Psoas muscle (tissue), 8 donors: ENCODE measurements around the gene FADS3. TPM values are rescaled to one million over a fixed set of nuclear protein-coding genes. Genes with fewer than 3 reads are reported as not detected.

Experiments
- ATAC-seq, 4 donors: fragments of 200-7000 bp; cut with Tn5 transposase; one replicate each; pipeline ENCODE4 v1.9.1; 2020; ENCODE audit warnings: moderate library complexity in 3 of 4, mild to moderate bottlenecking in 2 of 4
- DNase-seq, 2 donors: peaks; one replicate each; pipeline ENCODE4 v3.0.0-alpha.2; 2020
- H3K27ac ChIP-seq: fragments of 200-600 bp; one replicate; pipeline ENCODE4 v1.8.0; 2022
- H3K27me3 ChIP-seq, 3 donors: fragments of 200-600 bp in 1 of 3; one replicate each; pipeline versions ENCODE4 v1.6.1 to v1.8.0; 2013 to 2022; ENCODE audit warnings: low read length in 2 of 3, mild to moderate bottlenecking in 2 of 3, moderate library complexity in 1 of 3; ENCODE audit not compliant: insufficient read depth in 3 of 3
- H3K36me3 ChIP-seq, 2 donors: fragments of 200-600 bp in 1 of 2; one replicate each; pipeline versions ENCODE4 v1.6.1 to v1.8.0; 2013 to 2022; ENCODE audit warnings: low read depth in 1 of 2, mild to moderate bottlenecking in 1 of 2, moderate library complexity in 1 of 2; ENCODE audit not compliant: insufficient read depth in 1 of 2
- H3K4me1 ChIP-seq: fragments of 200-600 bp; one replicate; pipeline ENCODE4 v1.8.0; 2022
- H3K4me3 ChIP-seq: fragments of 200-600 bp; one replicate; pipeline ENCODE4 v1.8.0; 2022; ENCODE audit warnings: mild to moderate bottlenecking
- H3K9me3 ChIP-seq: fragments of 200-600 bp; one replicate; pipeline ENCODE4 v1.8.0; 2022
- WGBS, 3 donors: extraction: QIAGEN DNeasy Blood & Tissue Kit; methylation state at CpG; one replicate each; pipeline versions ENCODE4 v1.1.6 to v1.1.7; 2013; 5-methylcytosine and 5-hydroxymethylcytosine counted together
- intact Hi-C, 2 donors: fragments of 100-400 bp; cut with DNase I; formaldehyde crosslinking; loops; one replicate each; pipeline versions ENCODE4 v1.11.0 to v1.14.2; 2022
- polyA plus RNA-seq, 3 donors: library from polyadenylated mRNA; stranded (reverse); fragments of 200-250 nt; gene quantifications; one replicate each; pipeline ENCODE4 v1.2.3, GENCODE V29; 2013
- total RNA-seq, 4 donors: library from RNA; stranded (reverse); fragmentation: NEBNext Ultra II Directional in 2 of 4; extraction: Animal tissue kit (Norgen Biotek cat#: 25700) in 2 of 4; gene quantifications; one replicate each; pipeline versions ENCODE4 v1.2.1 to v1.2.4, GENCODE V29; 2021 to 2023
- TF ChIP-seq, protein P1 (sequence below): fragments of 200-600 bp; IDR thresholded peaks from one replicate; pipeline ENCODE4 v1.8.0; 2022; ENCODE audit warnings: antibody characterized with exemption
- donor health status: healthy with polysubstance abuse.
- donor health status: DM: no; HTN: no; CAD: no; lungs with moderate emphysema.
- donor health status: Bipolar disorder and iron deficiency.
- donor health status: healthy.
- donor health status: DM: yes; HTN: yes; CAD: no.
- donor health status: DM: no; HTN: no; CAD: no.
- donor health status: DM: no; HTN: no; CAD: no.
- donor health status: DM: yes; HTN: yes; CAD: no.

The FADS3 gene
- total and polyA plus RNA-seq, 7 donors, result 26.5 to 392 (median 53.9) TPM

DNA sequence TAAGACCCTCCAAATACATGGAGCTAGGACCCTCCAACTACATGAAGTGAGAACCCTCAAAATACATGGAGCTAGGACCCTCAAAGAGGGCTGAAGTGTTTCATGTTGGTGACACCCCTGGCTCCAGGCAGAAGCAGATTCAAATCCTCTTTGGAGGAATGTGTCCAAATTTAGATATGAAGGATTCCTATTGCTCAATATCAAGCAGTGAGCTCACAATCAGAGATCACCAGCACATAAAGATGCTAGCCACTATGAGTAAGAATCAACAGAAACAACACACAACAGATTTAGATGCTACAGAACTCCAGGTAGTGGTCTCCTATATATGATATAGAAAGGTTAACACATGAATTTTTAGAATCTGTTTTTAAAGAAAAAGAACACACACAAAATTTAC is 37.3 kb upstream of the FADS3 start:
- H3K9me3 ChIP-seq, result no peaks in the 10 kb centered on the region
- intact Hi-C loops, result no loop called here
- ATAC-seq (no peak), DNase-seq (no peak)
- H3K4me3 ChIP-seq, result no peak overlapping the region
- TF ChIP-seq, protein P1, sequence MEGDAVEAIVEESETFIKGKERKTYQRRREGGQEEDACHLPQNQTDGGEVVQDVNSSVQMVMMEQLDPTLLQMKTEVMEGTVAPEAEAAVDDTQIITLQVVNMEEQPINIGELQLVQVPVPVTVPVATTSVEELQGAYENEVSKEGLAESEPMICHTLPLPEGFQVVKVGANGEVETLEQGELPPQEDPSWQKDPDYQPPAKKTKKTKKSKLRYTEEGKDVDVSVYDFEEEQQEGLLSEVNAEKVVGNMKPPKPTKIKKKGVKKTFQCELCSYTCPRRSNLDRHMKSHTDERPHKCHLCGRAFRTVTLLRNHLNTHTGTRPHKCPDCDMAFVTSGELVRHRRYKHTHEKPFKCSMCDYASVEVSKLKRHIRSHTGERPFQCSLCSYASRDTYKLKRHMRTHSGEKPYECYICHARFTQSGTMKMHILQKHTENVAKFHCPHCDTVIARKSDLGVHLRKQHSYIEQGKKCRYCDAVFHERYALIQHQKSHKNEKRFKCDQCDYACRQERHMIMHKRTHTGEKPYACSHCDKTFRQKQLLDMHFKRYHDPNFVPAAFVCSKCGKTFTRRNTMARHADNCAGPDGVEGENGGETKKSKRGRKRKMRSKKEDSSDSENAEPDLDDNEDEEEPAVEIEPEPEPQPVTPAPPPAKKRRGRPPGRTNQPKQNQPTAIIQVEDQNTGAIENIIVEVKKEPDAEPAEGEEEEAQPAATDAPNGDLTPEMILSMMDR, result no peak
- no peaks in the 10 kb centered on the region for H3K27me3 ChIP-seq
- H3K27ac ChIP-seq, result no peak overlapping the region
- H3K36me3 ChIP-seq, result no peaks in the 10 kb centered on the region
- H3K4me1 ChIP-seq, result peaks cover 7% of the 10 kb centered on the region

DNA sequence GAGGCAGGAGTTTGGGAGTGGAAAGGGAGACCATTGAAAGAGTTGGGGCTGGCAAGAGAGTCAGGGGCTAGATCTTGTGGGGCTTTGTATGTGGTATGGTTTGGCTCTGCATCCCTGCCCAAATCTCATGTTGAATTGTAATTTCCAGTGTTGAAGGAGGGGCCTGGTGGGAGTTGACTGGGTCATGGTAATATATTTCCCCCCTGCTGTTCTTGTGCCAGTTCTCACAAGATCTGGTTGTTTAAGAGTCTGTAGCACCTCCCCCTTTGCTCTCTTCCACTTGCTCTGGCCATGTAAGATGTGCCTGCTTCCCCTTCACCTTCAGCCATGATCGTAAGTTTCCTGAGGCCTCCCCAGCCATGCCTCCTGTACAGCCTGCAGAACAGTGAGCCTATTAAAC is 36.2 kb upstream of the FADS3 start:
- WGBS, 3 donors, result 96 to 98% (median 96%) methylated on average over 1 of the region's 1 CpG
- Histone ChIP-seq H3K9me3 (no peaks in the 10 kb centered on the region), H3K36me3 (no peaks in the 10 kb centered on the region), H3K4me3 (no peak overlapping the region), H3K27ac (no peak overlapping the region), H3K27me3 (no peaks in the 10 kb centered on the region), H3K4me1 (peaks cover 7% of the 10 kb centered on the region)
- no peak for ATAC-seq
- TF ChIP-seq, protein P1, result no peak
- DNase-seq, result no peak
- intact Hi-C loops, result no loop called here

- no peak overlapping the region for H3K27ac ChIP-seq
- no peak overlapping the region for H3K4me3 ChIP-seq
- TF ChIP-seq, protein P1, result no peak
- intact Hi-C loops, result no loop called here
- DNase-seq, result no peak
- H3K27me3 ChIP-seq, result no peaks in the 10 kb centered on the region
- WGBS, 3 donors, result 89 to 92% (median 90%) methylated on average over 3 of the region's 3 CpGs
- H3K36me3 ChIP-seq, result no peaks in the 10 kb centered on the region
- ATAC-seq, result no peak
- no peaks in the 10 kb centered on the region for H3K9me3 ChIP-seq
- H3K4me1 ChIP-seq, result peaks cover 7% of the 10 kb centered on the region
Measured at GRCh38 chr11:61926235-61926634, 34.9 kb upstream of the FADS3 start.

GRCh38 chr11:61925736-61926135 is 34.4 kb upstream of the FADS3 start:
- H3K27me3 ChIP-seq, result no peaks in the 10 kb centered on the region
- DNase-seq, result no peak
- no peaks in the 10 kb centered on the region for H3K36me3 ChIP-seq
- H3K9me3 ChIP-seq, result no peaks in the 10 kb centered on the region
- H3K27ac ChIP-seq, result no peak overlapping the region
- no peak overlapping the region for H3K4me3 ChIP-seq
- TF ChIP-seq, protein P1, result no peak
- intact Hi-C loops, result no loop called here
- WGBS, 3 donors, result 84 to 94% (median 91%) methylated on average over 2 of the region's 2 CpGs
- H3K4me1 ChIP-seq, result peaks cover 7% of the 10 kb centered on the region
- no peak for ATAC-seq

- Histone ChIP-seq H3K27ac (peak overlapping the region; percentile 75), H3K4me1 (peaks cover 7% of the 10 kb centered on the region), H3K36me3 (no peaks in the 10 kb centered on the region), H3K4me3 (no peak overlapping the region), H3K9me3 (no peaks in the 10 kb centered on the region), H3K27me3 (peaks cover 0 to 11% (median 3%) of the 10 kb centered on the region in 3 donors)
- DNase-seq (no peak), ATAC-seq (peak in 1 of 4 donors; percentile 22)
- 50 to 52% (median 51%) methylated on average over 6 of the region's 6 CpGs for WGBS, 3 donors
- intact Hi-C loops, result no loop called here
- TF ChIP-seq, protein P1, result no peak
Measured at GRCh38 chr11:61924064-61924455, 32.7 kb upstream of the FADS3 start.
